Embryonic facial prominence (tissue), 1 donor: ENCODE measurements around the gene GRIK5.

ENCODE experiments used
- DNase-seq: peaks from one replicate; pipeline ENCODE4 v3.0.0-alpha.2; 2016; ENCODE audit errors: extremely low spot score

GRIK5 gene

GRCh38 chr19:41956621-41957020, 113.4 kb downstream of the GRIK5 start:
- no peak for DNase-seq

DNA sequence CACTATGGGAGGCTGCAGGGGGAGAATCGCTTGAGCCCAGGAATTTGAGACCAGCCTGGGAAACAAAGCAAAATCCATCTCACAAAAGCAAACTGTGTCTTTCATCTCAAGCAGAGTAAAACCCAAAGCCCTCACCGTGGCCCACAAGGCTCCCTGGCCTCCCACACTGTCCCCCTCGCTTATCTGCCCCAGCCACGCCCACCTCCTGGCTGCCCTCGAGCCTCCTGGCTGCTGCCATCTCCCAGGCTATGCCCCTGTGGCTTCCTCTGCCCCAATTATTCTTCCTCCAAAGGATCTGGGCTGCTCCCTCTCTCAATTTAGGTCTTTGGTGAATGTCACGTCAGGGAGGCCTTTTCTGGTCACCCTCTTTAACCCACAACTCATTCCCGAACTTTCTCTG, 114.5 kb downstream of the GRIK5 start:
- no peak for DNase-seq

- no peak for DNase-seq
Observed at GRCh38 chr19:41951686-41952172, 118.3 kb downstream of the GRIK5 start.
